Parathyroid adenoma (tissue), 2 donors: ENCODE data around the gene ZNF609.

Source experiments
- H2AFZ ChIP-seq: fragments of 300-600 bp; sonication (generic); one replicate; pipeline ENCODE4 v1.7.0; 2017; ENCODE audit warnings: antibody characterized with exemption, mild to moderate bottlenecking
- H3K27ac ChIP-seq: fragments of 300-600 bp; sonication (generic); one replicate; pipeline ENCODE4 v1.7.0; 2017
- H3K27me3 ChIP-seq: fragments of 300-600 bp; sonication (generic); one replicate; pipeline ENCODE4 v1.7.0; 2017; ENCODE audit warnings: low read length; ENCODE audit not compliant: control insufficient read depth, insufficient read depth
- H3K36me3 ChIP-seq: fragments of 300-600 bp; sonication (generic); one replicate; pipeline ENCODE4 v1.7.0; 2017; ENCODE audit warnings: low read length; ENCODE audit not compliant: control insufficient read depth, insufficient read depth
- H3K4me1 ChIP-seq: fragments of 300-600 bp; sonication (generic); one replicate; pipeline ENCODE4 v1.7.0; 2017; ENCODE audit warnings: control low read depth
- H3K4me2 ChIP-seq: fragments of 300-600 bp; sonication (generic); one replicate; pipeline ENCODE4 v1.7.0; 2017; ENCODE audit warnings: low read length
- H3K4me3 ChIP-seq: fragments of 300-600 bp; sonication (generic); one replicate; pipeline ENCODE4 v1.7.0; 2017; ENCODE audit warnings: low read depth, low read length
- H3K79me2 ChIP-seq: fragments of 300-600 bp; sonication (generic); one replicate; pipeline ENCODE4 v1.7.0; 2017; ENCODE audit warnings: control low read depth
- H3K9ac ChIP-seq: fragments of 300-600 bp; sonication (generic); one replicate; pipeline ENCODE4 v1.7.0; 2017; ENCODE audit warnings: mild to moderate bottlenecking
- H3K9me3 ChIP-seq: fragments of 300-600 bp; sonication (generic); one replicate; pipeline ENCODE4 v1.7.0; 2017; ENCODE audit warnings: low read length; ENCODE audit not compliant: control insufficient read depth
- CTCF ChIP-seq: fragments of 300-600 bp; sonication (generic); IDR thresholded peaks from one replicate; pipeline ENCODE4 v1.7.0; 2017; ENCODE audit warnings: antibody characterized with exemption, mild to moderate bottlenecking
- donor health status: primary hyperparathyroidism.

Gene ZNF609

GRCh38 chr15:64731805-64732151, 271.4 kb downstream of the ZNF609 start:
- no peak overlapping the region for H2AFZ ChIP-seq
- H3K36me3 ChIP-seq: no peaks in the 10 kb centered on the region
- no peak overlapping the region for H3K4me2 ChIP-seq
- H3K9me3 ChIP-seq: no peaks in the 10 kb centered on the region
- no peak overlapping the region for H3K27ac ChIP-seq
- no peak overlapping the region for H3K4me3 ChIP-seq
- TF ChIP-seq CTCF: no peak
- H3K9ac ChIP-seq: no peak overlapping the region
- H3K27me3 ChIP-seq: no peaks in the 10 kb centered on the region
- no peaks in the 10 kb centered on the region for H3K79me2 ChIP-seq
- H3K4me1 ChIP-seq: no peaks in the 10 kb centered on the region

- H2AFZ ChIP-seq: no peak overlapping the region
- no peaks in the 10 kb centered on the region for H3K27me3 ChIP-seq
- no peak overlapping the region for H3K4me3 ChIP-seq
- H3K27ac ChIP-seq: no peak overlapping the region
- TF ChIP-seq CTCF: no peak
- H3K4me1 ChIP-seq: no peaks in the 10 kb centered on the region
- no peak overlapping the region for H3K9ac ChIP-seq
- H3K36me3 ChIP-seq: no peaks in the 10 kb centered on the region
- H3K79me2 ChIP-seq: no peaks in the 10 kb centered on the region
- no peak overlapping the region for H3K4me2 ChIP-seq
- H3K9me3 ChIP-seq: no peaks in the 10 kb centered on the region
Measured at GRCh38 chr15:64732156-64732860, 271.9 kb downstream of the ZNF609 start.
